Measurements from ENCODE around the gene SDK2.

GRCh38 chr17:73285603-73285908 is 358.7 kb downstream of the SDK2 start:
- TF ChIP-seq ARNT (IDR thresholded peaks at IDR 0.05): no peak
- no peak for TF ChIP-seq L3MBTL2 (conservative IDR thresholded peaks at IDR 0.05)
- TF ChIP-seq TARDBP (IDR thresholded peaks at IDR 0.05): no peak
- no peak for TF ChIP-seq ELF4 (IDR thresholded peaks at IDR 0.05)
- TF ChIP-seq CTBP1 (IDR thresholded peaks at IDR 0.05; ENCODE audit: borderline replicate concordance): no peak
